Endometrium (tissue), 2 donors: ENCODE results near the gene TRAF3IP1.
"Not testable (repeated sequence)": the region's sequence is repeated elsewhere in the genome, so short reads cannot be mapped to it uniquely, and the experiment has no call there.

ENCODE experiments used
- FAIRE-seq: peaks from 2 replicates; lab custom pipeline; 2012; peaks lifted over from hg19 to GRCh38; lab: Jason Lieb, UNC
- donor health status: control.
- donor health status: control.

TRAF3IP1 gene

DNA sequence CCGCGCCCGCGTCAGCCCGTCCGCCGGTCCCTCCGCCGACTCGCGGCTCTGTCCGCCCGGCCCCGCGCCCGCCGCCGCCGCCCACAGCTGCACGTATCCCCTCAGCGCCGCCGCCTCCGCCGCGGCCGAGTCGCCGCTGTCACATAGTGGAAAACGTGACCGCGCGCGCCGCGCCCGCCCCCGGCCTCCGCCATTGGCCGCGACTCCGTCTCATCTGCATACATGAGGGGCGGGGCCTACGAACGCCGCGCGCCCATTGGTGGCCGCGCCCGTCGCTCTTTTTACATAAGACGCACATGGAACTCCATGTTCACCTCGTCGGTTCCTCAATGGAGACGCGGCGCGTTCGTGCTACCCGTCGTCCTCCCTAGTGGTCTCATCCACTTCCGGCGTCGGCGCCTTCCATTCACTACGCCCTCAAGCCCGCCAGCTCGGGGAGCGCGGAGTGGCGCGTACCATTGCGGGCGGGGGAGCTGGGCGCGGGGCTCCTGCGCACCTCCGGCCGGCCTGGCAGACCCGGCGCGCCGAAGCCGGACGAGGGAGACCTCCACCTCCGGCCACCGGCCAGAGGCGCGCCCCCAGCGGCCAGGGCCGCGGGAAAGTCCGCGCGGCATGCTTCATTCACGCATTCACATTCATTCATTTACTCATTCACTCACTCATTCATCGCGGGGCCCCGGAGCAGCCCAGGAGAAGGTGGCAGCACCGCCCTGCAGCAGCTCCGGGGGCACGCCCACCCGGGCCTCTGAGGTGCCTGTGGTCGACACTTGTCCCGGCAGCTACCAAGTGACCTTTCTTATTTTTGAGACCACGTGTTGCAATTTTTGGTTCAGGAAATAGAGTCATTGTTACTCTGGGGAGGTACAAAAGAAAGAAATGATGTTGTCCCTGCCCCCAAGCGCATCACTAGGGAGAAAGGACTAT is 31.4 kb upstream of the TRAF3IP1 start:
- peak; percentile 55 for FAIRE-seq

- no peak for FAIRE-seq
These were observed 30.7 kb upstream of the TRAF3IP1 start for GRCh38 chr2:238289574-238289973.

- FAIRE-seq, result no peak
These were observed 30.2 kb upstream of the TRAF3IP1 start for GRCh38 chr2:238290091-238290509.

GRCh38 chr2:238290715-238291549 is 29.4 kb upstream of the TRAF3IP1 start:
- FAIRE-seq, result no peak

DNA sequence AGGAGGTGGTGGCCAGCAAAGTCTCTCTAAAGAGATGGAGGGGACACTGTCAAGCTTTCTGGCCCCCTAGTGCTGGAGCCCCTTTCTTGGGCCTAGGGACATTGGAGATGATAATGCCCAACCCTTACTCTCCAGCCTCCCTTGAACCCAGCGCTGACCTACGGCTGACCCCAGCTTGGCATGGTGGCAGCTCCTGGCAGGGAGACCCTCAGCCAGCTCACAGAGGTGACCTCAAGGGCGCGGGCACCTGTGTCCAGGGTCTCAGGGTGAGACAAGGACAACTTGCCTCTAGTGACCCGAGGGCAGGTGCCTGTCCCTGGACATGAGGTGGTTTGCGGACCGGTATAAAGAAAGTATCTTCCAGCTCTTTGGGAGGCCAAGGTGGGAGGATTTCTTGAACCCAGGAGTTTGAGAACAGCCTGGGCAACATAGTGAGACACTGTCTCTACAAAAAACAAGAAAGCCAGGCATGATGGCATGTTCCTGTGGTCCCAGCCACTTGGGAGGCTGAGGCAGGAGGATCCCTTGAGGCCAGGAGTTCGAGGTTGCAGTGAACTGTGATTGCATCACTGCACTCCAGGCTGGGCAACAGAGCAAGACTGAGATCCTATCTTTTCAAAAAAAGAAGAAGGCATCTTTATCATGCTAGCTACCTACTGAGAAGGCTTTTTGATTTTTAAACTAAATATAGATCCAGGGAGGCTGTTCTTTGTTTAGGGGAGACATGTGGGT is 28.6 kb upstream of the TRAF3IP1 start:
- FAIRE-seq, result no peak

DNA sequence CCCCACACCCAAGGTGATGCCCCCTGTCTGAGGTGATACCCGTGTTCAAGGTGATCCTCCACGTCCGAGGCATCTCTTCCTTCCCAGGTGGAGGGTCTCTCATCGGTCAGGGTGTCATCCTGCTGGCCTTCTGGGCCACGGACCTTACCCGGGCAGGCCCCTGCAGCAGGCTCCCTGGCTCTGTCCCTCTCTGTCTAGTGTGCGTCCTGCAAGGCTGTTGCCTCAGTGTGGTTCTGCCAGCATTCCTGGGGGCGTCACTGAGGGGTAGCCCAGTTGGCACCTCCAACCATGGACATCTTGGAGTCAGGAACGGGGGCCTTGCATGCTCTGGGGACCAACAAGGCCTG is 26.3 kb upstream of the TRAF3IP1 start:
- no peak for FAIRE-seq

DNA sequence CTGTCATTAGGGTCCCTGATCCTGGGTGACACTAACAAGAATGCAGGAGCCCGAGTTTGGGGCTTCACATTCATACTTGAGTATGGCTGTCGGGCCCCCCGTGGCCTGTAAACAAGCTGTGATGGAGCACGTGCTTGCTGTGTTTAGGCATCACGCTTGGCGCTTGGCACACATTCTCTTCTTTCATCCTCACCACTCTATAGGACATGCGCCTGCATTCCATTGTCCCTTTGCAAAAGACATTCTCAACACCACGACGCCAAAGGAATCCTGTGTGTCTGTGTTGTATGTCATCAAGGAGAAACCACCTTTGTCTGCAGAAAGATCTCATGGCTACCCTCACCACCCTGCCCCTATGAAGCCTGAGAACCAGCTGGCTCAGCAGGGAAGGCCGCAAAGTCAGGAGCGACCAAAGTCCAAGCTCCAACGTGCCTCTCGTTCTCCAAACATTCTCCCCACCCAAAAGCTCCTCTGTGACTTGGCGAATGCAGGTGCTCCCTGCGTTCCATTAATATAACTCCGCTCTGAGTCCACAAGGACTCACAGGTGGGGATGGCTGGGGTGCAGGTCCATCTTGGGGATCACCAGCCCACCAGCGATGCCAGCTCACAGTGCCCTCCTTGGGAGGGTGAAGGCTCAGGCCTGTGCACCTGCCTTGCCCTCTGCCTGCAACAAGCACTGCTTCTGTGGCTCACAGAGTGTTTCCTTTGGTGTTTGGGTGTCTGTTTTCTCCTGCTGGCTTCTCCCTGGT is 25.8 kb upstream of the TRAF3IP1 start:
- no peak for FAIRE-seq

GRCh38 chr2:238295144-238296112 is 24.9 kb upstream of the TRAF3IP1 start:
- no peak for FAIRE-seq

DNA sequence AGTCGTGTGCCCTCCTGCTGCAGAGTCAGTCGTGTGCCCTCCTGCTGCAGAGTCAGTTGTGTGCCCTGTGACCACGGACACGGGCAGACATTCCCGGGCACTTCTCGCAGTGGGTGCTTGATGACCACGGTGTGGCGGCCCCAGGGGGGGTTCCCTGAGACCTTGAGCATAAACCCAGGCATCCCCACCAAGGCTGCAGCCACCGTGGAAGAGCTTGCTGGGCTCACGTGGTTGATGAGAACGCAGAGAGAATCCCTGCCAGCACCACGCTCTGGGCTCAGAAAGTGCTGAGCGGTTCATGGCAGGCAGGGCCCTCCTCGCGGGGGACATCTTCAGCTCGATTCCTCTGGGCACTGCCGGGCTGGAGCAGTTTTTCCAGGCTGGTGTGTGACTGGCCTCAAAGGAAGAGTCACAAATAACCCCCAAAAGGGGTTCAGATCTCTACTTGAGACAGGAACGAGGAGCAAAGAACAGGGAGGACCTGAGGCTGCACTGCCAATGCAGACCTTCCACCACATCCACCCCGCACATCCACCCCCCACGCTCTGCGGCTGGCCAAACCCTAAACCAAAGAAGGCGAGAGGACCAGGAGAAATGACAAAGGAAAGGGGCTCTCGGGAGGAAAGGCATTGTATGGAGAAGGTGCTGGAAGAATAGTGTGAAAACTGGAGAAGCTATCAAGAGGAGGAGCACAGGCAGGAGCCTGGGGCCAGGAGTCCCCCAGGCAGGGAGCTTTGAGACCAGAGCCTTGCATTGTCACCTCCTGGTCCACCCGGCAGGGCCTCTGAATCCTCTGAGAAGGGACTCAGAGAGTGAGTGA is 23.5 kb upstream of the TRAF3IP1 start:
- FAIRE-seq, result no peak

- no peak for FAIRE-seq
These were observed 20.5 kb upstream of the TRAF3IP1 start for GRCh38 chr2:238299803-238300202.

GRCh38 chr2:238302087-238302486 is 18.2 kb upstream of the TRAF3IP1 start:
- FAIRE-seq, result no peak

GRCh38 chr2:238302751-238303150 is 17.6 kb upstream of the TRAF3IP1 start:
- no peak for FAIRE-seq

DNA sequence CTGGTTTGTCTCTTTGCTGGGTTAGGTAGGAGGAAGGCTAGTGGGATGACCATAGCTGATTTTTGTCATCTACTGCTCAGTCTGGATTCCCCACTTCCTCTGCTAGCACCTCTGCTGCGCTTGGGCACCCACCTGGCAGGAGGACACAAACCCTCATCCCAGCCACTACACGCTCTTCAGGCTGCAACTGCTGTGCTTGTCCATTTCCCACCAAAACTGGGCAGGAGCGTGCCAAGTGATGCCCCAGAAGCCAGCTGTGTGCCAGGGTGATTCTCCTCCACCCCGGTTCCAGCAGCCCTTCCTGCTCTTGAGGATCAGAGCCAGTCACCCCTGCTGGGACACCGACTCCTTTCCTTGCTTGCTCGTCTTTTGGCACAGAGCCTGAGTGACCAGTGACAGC is 16.2 kb upstream of the TRAF3IP1 start:
- no peak for FAIRE-seq

- no peak for FAIRE-seq
These were observed 15.0 kb upstream of the TRAF3IP1 start for GRCh38 chr2:238305092-238305862.

DNA sequence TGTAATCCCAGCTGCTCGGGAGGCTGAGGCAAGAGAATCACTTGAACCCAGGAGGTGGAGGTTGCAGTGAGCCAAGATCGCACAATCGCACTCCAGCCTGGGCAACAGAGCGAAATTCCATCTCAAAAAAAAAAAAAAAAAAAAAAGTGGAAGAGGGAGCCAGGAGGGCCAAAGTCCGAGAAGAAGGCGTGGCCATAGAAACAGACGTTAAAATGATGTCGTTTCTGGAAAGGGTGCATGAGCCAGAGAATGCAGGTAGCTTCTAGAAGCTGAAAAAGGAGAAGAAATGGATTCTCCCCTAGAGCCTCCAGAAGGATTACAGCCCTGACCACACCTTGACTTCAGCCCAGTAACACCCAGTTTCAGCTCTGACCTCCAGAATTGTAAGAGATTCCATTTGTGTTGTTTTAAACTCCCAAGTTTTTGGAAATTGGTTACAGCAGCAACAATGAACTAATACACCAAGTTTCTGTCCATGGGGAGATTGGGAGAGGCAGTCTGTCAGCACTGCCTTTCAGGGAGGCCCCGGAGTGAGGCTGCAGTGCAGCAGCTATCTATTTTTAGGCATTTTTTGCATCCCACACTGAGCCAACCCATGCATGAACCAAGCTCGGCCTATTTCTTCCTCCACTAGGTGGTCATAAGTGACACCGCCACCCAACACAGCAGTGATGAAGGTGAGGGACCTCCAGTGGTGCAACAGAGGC is 14.2 kb upstream of the TRAF3IP1 start:
- FAIRE-seq, result no peak

- FAIRE-seq, result no peak
These were observed 13.7 kb upstream of the TRAF3IP1 start for GRCh38 chr2:238306672-238306998.

DNA sequence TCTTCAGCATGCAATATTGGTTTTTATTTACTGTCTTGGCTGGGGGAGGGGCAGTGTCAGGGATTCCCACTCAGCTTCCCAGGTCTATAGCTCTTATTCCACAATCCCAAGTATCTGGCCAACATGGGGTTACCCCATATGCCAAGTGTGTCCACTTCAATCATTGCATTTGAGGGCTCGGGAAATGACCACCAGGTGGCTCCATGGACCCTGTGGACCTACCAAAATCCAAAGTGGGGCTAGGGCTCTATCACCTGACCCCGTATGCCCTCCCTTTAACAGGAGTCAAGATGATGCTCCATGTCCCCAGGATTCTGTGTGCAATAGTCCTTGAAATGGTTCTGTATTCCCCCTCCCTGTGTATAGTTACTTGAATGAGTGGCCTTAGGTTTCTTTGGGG is 12.1 kb upstream of the TRAF3IP1 start:
- FAIRE-seq, result no peak

DNA sequence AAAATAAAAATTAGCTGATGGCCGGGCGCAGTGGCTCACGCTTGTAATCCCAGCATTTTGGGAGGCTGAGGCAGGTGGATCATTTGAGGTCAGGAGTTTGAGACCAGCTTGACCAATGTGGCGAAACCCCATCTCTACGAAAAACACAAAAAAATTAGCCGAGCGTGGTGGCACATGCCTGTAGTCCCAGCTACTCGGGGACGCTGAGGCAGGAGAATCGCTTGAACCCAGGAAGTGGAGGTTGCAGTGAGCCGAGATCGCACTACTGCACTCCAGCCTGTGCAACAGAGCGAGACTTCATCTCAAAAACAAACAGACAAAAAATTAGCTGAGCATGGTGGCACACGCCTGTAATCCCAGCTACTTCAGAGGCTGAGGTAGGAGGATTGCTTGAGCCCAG is 9.6 kb upstream of the TRAF3IP1 start:
- not testable (repeated sequence) for FAIRE-seq
